Measurements from ENCODE around the gene NEK7.
"Not testable (repeated sequence)": the region's sequence is repeated elsewhere in the genome, so short reads cannot be mapped to it uniquely, and the experiment has no call there.

DNA sequence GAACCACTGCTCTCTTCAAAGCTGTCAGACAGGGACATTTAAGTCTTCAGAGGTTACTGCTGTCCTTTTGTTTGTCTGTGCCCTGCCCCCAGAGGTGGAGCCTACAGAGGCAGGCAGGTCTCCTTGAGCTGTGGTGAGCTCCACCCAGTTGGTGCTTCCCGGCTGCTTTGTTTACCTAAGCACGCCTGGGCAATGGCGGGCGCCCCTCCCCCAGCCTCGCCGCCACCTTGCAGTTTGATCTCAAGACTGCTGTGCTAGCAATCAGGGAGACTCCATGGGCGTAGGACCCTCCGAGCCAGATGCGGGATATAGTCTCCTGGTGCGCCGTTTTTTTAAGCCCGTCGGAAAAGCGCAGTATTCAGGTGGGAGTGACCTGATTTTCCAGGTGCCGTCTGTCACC, 158.0 kb downstream of the NEK7 start:
- TF ChIP-seq, protein P1, sequence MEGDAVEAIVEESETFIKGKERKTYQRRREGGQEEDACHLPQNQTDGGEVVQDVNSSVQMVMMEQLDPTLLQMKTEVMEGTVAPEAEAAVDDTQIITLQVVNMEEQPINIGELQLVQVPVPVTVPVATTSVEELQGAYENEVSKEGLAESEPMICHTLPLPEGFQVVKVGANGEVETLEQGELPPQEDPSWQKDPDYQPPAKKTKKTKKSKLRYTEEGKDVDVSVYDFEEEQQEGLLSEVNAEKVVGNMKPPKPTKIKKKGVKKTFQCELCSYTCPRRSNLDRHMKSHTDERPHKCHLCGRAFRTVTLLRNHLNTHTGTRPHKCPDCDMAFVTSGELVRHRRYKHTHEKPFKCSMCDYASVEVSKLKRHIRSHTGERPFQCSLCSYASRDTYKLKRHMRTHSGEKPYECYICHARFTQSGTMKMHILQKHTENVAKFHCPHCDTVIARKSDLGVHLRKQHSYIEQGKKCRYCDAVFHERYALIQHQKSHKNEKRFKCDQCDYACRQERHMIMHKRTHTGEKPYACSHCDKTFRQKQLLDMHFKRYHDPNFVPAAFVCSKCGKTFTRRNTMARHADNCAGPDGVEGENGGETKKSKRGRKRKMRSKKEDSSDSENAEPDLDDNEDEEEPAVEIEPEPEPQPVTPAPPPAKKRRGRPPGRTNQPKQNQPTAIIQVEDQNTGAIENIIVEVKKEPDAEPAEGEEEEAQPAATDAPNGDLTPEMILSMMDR (IDR thresholded peaks at IDR 0.05): not testable (repeated sequence)
- TF ChIP-seq POLR2A (IDR thresholded peaks at IDR 0.05): not testable (repeated sequence)

Data from suprapubic skin (tissue), 3 donors.